HG03378 (cell line): Measurements from ENCODE around the gene NSUN6.
"Not testable (repeated sequence)": the region's sequence is repeated elsewhere in the genome, so short reads cannot be mapped to it uniquely, and the experiment has no call there.

Experiments
- ATAC-seq: cut with Tn5 transposase; IDR thresholded peaks from one replicate; pipeline ENCODE4 v1.9.1; 2021; ENCODE audit warnings: mild to moderate bottlenecking, moderate library complexity; ENCODE audit not compliant: unreplicated experiment

Gene NSUN6

DNA sequence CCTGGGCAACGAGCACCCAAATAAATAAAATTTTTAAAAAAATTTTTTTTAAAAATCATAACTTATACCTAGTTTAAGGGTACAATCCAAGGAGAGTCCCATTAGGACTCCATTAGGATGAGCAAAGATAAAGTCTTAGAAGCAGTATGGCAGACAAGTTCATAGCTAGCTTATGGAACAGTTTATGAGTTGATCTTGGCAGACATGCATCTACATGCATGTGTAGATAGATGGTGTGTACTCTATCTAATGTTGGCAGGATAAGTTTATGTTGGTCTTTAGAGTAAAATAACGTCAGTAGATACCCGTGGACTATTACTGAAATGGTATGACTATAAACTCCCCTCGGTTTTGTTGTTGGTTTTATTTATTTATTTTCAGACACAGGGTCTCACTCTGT lies 40.2 kb downstream of the NSUN6 start:
- ATAC-seq: no peak

- ATAC-seq: no peak
These were observed 40.9 kb downstream of the NSUN6 start for GRCh38 chr10:18610517-18610916.

DNA sequence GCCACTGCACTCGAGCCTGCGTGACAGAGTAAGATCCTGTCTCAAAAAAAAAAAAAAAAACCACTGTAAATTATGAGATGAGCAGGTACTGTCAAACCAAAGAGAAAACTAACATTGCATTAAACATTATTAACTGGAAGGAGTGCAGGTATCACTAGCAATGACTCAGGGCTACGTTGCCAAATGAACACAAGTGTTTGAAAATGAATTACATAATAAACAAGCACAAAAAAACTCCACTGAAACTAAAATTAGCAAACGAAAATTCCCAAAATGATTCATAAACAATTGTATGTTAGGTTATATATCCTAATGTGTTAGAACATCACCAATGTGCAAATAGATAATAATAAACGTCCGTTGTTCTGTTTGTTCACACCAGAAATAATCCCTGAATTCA lies 42.8 kb downstream of the NSUN6 start:
- no peak for ATAC-seq

- ATAC-seq: no peak
These were observed 43.6 kb downstream of the NSUN6 start for GRCh38 chr10:18607503-18608378.

GRCh38 chr10:18606051-18606695 lies 45.2 kb downstream of the NSUN6 start:
- no peak for ATAC-seq

- ATAC-seq: no peak
These were observed 50.1 kb downstream of the NSUN6 start for GRCh38 chr10:18601321-18601720.

DNA sequence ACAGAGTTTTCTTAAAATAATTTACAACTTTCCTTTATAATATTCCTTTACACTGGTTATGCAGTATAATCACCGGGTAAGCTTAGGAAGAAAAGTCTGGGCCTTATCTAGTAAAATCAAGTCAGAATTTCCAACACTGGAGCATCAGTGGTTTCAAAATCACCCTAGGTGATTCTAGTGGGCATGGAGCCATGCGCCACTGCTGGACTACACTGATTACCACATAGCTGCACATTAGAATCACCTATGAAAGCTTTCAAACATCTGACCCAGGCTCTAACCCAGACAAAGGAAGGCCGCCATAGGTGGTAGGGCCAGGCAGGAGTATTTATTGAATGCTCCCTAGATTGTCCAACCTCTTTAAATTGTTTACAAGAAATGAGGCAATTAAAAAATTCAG lies 52.0 kb downstream of the NSUN6 start:
- ATAC-seq: no peak

- ATAC-seq: no peak
These were observed 56.7 kb downstream of the NSUN6 start for GRCh38 chr10:18594574-18595156.

GRCh38 chr10:18591141-18591540 lies 60.2 kb downstream of the NSUN6 start:
- not testable (repeated sequence) for ATAC-seq

GRCh38 chr10:18586637-18587036 lies 64.8 kb downstream of the NSUN6 start:
- not testable (repeated sequence) for ATAC-seq

GRCh38 chr10:18583575-18584270 lies 67.7 kb downstream of the NSUN6 start:
- no peak for ATAC-seq

DNA sequence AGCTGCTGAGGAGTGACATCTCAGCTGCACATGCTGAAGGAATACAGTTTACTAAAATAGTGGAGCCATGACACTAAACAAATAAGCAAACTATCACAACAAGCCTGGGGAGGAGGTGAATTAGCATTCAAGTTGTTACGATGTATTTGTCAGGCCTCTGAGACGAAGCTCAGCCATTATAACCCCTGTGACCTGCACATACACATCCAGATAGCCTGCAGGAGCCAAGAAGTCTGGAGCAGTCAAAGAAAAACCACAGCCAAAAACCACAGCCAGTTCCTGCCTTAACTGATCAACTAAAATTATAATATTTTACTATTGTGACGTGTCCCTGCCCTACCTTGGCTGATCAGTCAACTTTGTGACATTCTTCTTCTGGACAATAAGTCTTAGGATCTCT lies 68.6 kb downstream of the NSUN6 start:
- ATAC-seq: peak; percentile 74

- no peak for ATAC-seq
These were observed 73.3 kb downstream of the NSUN6 start for GRCh38 chr10:18577823-18578685.

- no peak for ATAC-seq
These were observed 74.8 kb downstream of the NSUN6 start for GRCh38 chr10:18576586-18576985.

DNA sequence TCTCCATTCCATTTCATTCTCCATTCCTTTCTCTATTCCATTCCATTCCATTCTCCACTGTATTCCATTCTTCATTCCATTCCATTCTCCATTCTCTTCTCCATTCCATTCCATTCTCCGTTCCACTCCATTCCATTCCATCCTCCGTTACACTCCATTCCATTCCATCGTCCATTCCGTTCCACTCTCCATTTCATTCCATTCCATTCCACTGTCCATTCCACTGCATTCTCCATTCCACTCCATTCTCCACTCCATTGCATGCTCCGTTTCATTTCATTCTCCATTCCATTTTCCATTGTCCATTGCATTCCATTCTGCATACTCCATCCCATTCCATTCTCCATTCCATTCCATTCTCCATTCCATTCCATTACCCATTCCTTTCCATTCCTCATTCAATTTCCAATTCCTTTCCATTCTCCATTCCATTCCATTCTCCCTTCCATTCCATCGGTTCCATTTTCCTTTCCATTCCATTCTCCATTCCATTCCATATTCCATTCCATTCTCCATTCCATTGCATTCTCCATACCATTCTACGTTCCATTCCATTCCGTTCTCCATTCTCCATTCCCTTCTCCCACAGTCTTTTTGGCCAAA lies 78.3 kb downstream of the NSUN6 start:
- ATAC-seq: no peak

DNA sequence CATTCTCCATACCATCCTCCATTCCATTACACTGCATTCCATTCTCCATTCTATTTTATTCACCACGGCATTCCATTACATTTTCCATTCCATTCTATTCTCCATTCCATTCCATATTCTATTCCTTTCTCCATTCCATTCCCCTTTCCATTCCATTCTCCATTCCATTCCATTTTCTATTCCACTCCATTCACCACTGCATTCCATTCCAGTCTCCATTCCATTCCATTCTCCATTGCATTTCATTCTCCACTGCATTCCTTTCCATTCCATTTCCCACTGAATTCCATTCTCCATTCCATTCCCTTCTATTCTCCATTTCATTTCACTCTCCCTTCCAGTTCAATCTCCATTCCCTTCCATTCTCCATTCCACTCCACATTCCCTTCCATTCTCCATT lies 79.6 kb downstream of the NSUN6 start:
- ATAC-seq: no peak

DNA sequence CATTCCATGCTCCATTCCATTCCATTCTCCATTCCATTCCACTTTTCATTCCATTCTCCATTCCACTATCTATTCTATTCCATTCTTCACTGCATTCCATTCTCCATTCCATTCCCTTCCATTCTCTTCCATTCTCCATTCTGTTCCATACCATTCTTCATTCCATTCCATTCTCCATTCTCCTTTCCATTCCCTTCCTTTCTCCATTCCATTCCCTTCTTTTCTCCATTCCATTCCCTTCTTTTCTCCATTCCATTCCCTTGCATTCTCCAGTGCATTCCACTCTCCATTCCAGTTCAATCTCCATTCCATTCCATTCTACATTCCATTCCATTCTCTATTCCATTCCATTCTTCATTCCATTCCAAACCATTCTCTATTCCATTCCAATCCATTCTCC lies 80.3 kb downstream of the NSUN6 start:
- no peak for ATAC-seq

GRCh38 chr10:18570386-18570785 lies 81.0 kb downstream of the NSUN6 start:
- not testable (repeated sequence) for ATAC-seq

DNA sequence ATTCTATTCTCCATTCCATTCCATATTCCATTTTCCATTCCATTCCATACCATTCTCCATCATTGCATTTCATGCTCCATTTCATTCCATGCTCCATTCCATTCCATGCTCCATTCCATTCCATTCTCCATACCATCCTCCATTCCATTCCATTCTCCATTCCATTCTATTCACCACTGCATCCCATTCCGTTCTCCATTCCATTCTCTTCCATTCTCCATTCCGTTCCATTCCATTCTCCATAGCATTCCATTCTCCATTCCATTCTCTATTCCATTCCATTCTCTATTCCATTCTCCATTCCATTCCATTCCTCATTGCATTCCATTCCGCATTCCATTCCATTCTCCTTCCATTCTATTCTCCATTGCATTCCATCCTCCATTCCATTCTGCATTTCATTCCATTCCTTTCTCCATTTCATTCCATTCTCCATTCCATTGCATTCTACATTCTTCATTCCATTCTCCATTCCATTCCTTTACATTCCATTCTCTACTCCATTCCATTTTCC lies 84.0 kb downstream of the NSUN6 start:
- ATAC-seq: no peak

DNA sequence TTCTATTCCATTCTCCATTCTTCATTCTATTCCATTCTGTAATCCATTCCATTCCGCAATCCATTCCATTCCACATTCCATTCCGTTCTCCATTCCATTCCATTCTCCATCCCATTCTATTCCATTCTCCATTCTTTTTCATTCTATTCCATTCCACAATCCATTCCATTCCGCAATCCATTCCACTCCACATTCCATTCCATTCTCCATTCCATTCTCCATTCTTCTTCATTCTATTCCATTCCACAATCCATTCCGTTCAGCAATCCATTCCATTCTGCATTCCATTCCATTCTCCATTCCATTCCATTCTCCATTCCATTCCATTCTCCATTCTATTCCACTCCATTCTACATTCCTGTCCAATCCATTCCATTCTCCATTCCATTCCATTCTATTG lies 85.2 kb downstream of the NSUN6 start:
- ATAC-seq: no peak
